Lung (tissue), 12 donors: ENCODE results near the gene FMO1. TPM values are rescaled to one million over a fixed set of nuclear protein-coding genes. Genes with fewer than 3 reads are reported as not detected.

Source experiments
- ATAC-seq: fragments of 200-7000 bp; cut with Tn5 transposase; one replicate; pipeline ENCODE4 v1.9.1; 2020; ENCODE audit warnings: moderate number of reproducible peaks; ENCODE audit not compliant: insufficient read depth, low FRiP score
- DNase-seq, 3 donors: peaks; one replicate each; pipeline ENCODE4 v3.0.0-alpha.2; 2013 to 2017
- H3K27ac ChIP-seq, 2 donors: one replicate each; pipeline ENCODE4 v1.5.1; 2013; ENCODE audit warnings: mild to moderate bottlenecking in 2 of 2, moderate library complexity in 2 of 2, control low read depth in 1 of 2, inconsistent platforms in 1 of 2, low read depth in 1 of 2, low read length in 1 of 2
- H3K27me3 ChIP-seq, 3 donors: one replicate each; pipeline ENCODE4 v1.5.1; 2013; ENCODE audit warnings: low read length in 2 of 3; ENCODE audit not compliant: control insufficient read depth in 3 of 3, insufficient read depth in 3 of 3
- H3K36me3 ChIP-seq, 4 donors: one replicate each; pipeline ENCODE4 v1.5.1; 2013; ENCODE audit warnings: low read length in 4 of 4, mild to moderate bottlenecking in 1 of 4, moderate library complexity in 1 of 4; ENCODE audit not compliant: control insufficient read depth in 4 of 4, insufficient read depth in 4 of 4
- H3K4me1 ChIP-seq, 5 donors: one replicate each; pipeline ENCODE4 v1.5.1; 2013; ENCODE audit warnings: low read length in 5 of 5, mild to moderate bottlenecking in 2 of 5, moderate library complexity in 1 of 5; ENCODE audit not compliant: control insufficient read depth in 5 of 5, insufficient read depth in 5 of 5
- H3K4me3 ChIP-seq: one replicate; pipeline ENCODE4 v1.5.1; 2013; ENCODE audit warnings: mild to moderate bottlenecking, control low read depth, moderate library complexity
- H3K9ac ChIP-seq, 2 donors: one replicate each; pipeline ENCODE4 v1.5.1; 2013; ENCODE audit warnings: low read length in 2 of 2, control low read depth in 1 of 2; ENCODE audit not compliant: insufficient read depth in 1 of 2
- H3K9me3 ChIP-seq, 4 donors: one replicate each; pipeline ENCODE4 v1.5.1; 2013; ENCODE audit warnings: low read length in 3 of 4, mild to moderate bottlenecking in 1 of 4, moderate library complexity in 1 of 4; ENCODE audit not compliant: control insufficient read depth in 4 of 4, insufficient read depth in 3 of 4
- WGBS, 2 donors: extraction: QIAGEN DNeasy Blood & Tissue Kit; methylation state at CpG; one replicate each; pipeline ENCODE4 v1.1.7; 2013; 5-methylcytosine and 5-hydroxymethylcytosine counted together
- polyA plus RNA-seq, 2 donors: library from polyadenylated mRNA; stranded (reverse); fragments of 200-250 nt; gene quantifications; one replicate each; pipeline ENCODE4 v1.2.1, GENCODE V29; 2013
- total RNA-seq, 2 donors: library from RNA; depleted of rRNA in 1 of 2; stranded (reverse); fragments of >200 nt in 1 of 2; gene quantifications; one replicate each; pipeline ENCODE4 v1.2.1, GENCODE V29; 2014 to 2021
- TF ChIP-seq, protein P1 (sequence below): IDR thresholded peaks from 2 replicates; pipeline ENCODE4 v1.5.1; 2012; ENCODE audit warnings: mild to moderate bottlenecking; ENCODE audit errors: control extremely low read depth, extremely low read depth
- donor health status: control.
- donor health status: control.
- donor health status: Bipolar disorder and iron deficiency.
- donor health status: healthy.
- donor health status: DM: yes; HTN: yes; CAD: no.

FMO1 gene
- total and polyA plus RNA-seq, 4 donors, result 0.47 to 8.7 (median 2.1) TPM

- DNase-seq (peak; percentile 44 to 70 (median 59)), ATAC-seq (no peak)
- WGBS, 2 donors, result 71 to 79% methylated on average over 5 of the region's 5 CpGs
Observed at GRCh38 chr1:171257607-171258076, 9.3 kb downstream of the FMO1 start.

GRCh38 chr1:171258429-171258828, 10.1 kb downstream of the FMO1 start:
- H3K4me3 ChIP-seq, result no peak overlapping the region
- H3K4me1 ChIP-seq, result peaks cover 0 to 28% (median 8%) of the 10 kb centered on the region in 5 donors
- 69 to 78% methylated on average over 3 of the region's 3 CpGs for WGBS, 2 donors
- TF ChIP-seq, protein P1, sequence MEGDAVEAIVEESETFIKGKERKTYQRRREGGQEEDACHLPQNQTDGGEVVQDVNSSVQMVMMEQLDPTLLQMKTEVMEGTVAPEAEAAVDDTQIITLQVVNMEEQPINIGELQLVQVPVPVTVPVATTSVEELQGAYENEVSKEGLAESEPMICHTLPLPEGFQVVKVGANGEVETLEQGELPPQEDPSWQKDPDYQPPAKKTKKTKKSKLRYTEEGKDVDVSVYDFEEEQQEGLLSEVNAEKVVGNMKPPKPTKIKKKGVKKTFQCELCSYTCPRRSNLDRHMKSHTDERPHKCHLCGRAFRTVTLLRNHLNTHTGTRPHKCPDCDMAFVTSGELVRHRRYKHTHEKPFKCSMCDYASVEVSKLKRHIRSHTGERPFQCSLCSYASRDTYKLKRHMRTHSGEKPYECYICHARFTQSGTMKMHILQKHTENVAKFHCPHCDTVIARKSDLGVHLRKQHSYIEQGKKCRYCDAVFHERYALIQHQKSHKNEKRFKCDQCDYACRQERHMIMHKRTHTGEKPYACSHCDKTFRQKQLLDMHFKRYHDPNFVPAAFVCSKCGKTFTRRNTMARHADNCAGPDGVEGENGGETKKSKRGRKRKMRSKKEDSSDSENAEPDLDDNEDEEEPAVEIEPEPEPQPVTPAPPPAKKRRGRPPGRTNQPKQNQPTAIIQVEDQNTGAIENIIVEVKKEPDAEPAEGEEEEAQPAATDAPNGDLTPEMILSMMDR, result no peak
- H3K27me3 ChIP-seq, result no peaks in the 10 kb centered on the region
- ATAC-seq, result no peak
- H3K36me3 ChIP-seq, result no peaks in the 10 kb centered on the region
- H3K27ac ChIP-seq, result no peak overlapping the region
- DNase-seq, result no peak
- H3K9ac ChIP-seq, result peak overlapping the region; percentile 14 to 20
- no peaks in the 10 kb centered on the region for H3K9me3 ChIP-seq

More at GRCh38 chr1:171257607-171258076, 9.3 kb downstream of the FMO1 start:
- no peaks in the 10 kb centered on the region for H3K9me3 ChIP-seq
- peaks cover 0 to 27% (median 8%) of the 10 kb centered on the region in 5 donors for H3K4me1 ChIP-seq
- H3K9ac ChIP-seq, result peak overlapping the region in 1 of 2 donors; percentile 14
- H3K27ac ChIP-seq, result peak overlapping the region in 1 of 2 donors; percentile 2
- no peak overlapping the region for H3K4me3 ChIP-seq
- TF ChIP-seq, protein P1, result no peak
- H3K27me3 ChIP-seq, result no peaks in the 10 kb centered on the region
- no peaks in the 10 kb centered on the region for H3K36me3 ChIP-seq

DNA sequence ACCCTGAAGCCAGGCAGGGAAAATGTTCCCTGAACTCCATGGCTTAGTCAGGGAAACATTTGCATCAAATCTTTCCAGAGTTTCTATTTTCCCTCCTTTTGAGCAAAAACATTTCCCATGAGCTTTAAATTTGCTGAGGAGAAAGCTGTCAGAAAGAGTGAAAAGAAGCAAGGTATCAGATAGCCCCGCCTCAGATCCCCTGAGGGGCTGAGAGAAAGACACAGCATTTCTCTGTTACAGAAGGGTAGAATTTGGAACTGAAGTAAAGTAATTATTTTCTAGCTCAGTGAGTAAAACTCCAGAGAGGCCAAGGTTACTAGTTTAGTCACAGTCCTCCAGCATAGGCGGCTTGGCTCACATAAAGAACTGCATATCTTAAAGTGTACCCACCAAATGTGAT, 10.6 kb downstream of the FMO1 start:
- no peak for DNase-seq
- no peaks in the 10 kb centered on the region for H3K36me3 ChIP-seq
- H3K9me3 ChIP-seq, result no peaks in the 10 kb centered on the region
- TF ChIP-seq, protein P1, result no peak
- WGBS, 2 donors, result 86 to 89% methylated on average over 2 of the region's 2 CpGs
- no peak overlapping the region for H3K27ac ChIP-seq
- no peaks in the 10 kb centered on the region for H3K27me3 ChIP-seq
- peaks cover 0 to 33% (median 8%) of the 10 kb centered on the region in 5 donors for H3K4me1 ChIP-seq
- peak overlapping the region in 1 of 2 donors; percentile 14 for H3K9ac ChIP-seq
- ATAC-seq, result no peak
- no peak overlapping the region for H3K4me3 ChIP-seq

DNA sequence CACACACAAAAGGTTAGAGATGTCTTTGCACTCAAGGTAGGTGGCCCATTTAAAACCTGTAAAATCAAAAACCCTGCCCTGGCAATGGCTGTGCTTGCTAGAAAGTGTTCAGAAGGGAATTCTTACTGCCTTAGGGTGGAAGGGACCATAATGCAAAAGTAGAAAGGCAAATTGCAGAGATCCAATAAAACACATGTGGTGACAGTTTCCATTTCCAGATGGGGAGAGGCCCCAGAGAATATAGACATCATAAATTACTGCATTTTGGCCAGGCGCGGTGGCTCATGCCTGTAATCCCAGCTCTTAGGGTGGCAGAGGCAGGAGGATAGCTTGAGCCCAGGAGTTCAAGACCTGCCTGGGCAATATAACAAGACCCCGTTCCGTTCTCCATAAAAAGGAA, 13.0 kb downstream of the FMO1 start:
- Histone ChIP-seq H3K4me1 (peaks cover 0 to 28% (median 8%) of the 10 kb centered on the region in 5 donors), H3K9ac (no peak overlapping the region), H3K27ac (no peak overlapping the region), H3K27me3 (no peaks in the 10 kb centered on the region), H3K4me3 (no peak overlapping the region), H3K9me3 (no peaks in the 10 kb centered on the region), H3K36me3 (no peaks in the 10 kb centered on the region)
- WGBS, 2 donors, result 93 to 99% methylated on average over 4 of the region's 4 CpGs
- ATAC-seq (no peak), DNase-seq (no peak)
- TF ChIP-seq, protein P1, result no peak
